ENCODE results near the gene MROH7.

MROH7 gene

GRCh38 chr1:54640863-54641836 lies at the start of gene MROH7:
Gene MROH7 (plus strand): TSS chr1:54641786. CDS start chr1:54652927, 11,141 bp downstream.
- no peak for DNase-seq (ENCODE audit: low spot score)

GRCh38 chr1:54593571-54594160 lies 47.9 kb upstream of the MROH7 start:
- DNase-seq (ENCODE audit: low spot score), result no peak

DNA sequence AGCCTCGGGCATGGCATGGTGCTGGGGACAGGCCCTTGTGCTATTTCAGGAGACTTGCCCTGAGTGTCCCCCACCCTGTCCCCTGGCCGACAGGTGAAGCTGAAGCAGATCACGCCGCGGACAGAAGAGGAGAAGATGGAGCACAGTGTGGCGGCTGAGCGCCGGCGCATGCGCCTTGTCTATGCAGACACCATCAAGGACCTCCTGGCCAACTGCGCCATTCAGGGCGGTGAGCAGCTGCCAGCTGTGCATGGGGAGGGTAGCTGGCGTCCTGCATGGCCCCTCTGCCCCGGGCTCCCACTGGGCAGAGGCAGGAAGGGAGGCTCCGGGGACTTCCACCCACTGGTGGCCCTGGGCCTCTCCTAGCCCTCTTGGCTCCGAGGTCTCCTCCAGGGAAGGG lies 47.1 kb upstream of the MROH7 start:
- no peak for DNase-seq (ENCODE audit: low spot score)

GRCh38 chr1:54595956-54596498 lies 45.6 kb upstream of the MROH7 start:
- no peak for DNase-seq (ENCODE audit: low spot score)

GRCh38 chr1:54596756-54597155 lies 44.8 kb upstream of the MROH7 start:
- DNase-seq (ENCODE audit: low spot score), result no peak

DNA sequence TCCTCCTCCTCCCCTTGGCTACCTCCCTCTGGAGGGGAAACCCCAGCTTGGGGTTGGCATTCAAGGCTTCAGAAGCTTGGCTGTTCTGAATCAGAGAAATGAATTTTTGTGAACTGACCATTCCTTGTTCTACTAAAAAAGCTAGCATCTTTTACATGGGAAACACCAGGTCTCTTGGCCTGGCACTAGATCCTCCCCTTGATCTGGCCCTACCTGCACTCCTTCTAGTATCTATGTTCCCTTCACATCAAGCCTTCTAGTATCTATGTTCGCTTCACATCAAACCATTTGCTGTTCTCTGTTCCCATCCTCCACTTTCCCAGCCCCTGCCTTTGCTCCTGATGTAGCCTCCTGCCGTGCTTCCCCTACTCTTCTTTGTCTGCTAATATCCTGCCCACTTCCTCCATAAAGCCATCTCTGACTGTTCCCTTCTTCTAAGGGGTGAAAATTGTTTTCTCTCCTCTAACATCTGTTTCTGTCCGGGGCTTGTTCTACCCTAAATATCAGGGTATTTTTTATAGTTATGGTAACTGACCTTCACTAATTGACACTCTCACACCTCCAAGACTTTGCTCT lies 44.0 kb upstream of the MROH7 start:
- DNase-seq (ENCODE audit: low spot score), result no peak

DNA sequence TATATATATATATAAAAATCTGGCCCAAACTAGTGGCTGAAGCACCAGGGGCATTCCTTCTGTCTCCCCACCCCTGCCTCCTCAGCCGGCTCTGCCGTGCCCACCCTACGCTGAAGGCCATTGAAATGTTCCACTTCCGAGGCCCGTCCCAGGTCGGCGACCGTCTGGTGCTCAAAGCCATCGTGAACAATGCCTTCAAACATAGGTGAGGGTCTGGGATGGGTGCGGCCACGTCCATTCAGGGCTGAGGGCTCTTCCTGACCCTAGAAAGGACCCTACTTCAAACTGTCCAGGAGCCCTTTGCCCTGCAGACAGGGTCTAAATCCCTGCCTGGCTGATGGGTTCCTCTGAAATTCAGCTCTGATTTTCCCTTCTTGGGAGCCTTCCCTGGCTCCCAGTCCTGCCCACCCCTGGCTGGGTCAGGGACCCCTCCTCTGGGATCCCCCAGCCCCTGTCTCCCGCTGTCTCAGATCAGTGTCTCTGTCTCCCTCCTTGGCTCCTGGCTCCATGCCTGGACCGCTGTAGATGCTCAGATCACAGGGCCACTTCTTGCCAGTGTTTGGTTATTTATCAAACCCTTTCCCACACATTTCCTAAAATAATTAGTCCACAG lies 42.3 kb upstream of the MROH7 start:
- DNase-seq (ENCODE audit: low spot score), result no peak

GRCh38 chr1:54600947-54601721 lies 40.5 kb upstream of the MROH7 start:
- no peak for DNase-seq (ENCODE audit: low spot score)

DNA sequence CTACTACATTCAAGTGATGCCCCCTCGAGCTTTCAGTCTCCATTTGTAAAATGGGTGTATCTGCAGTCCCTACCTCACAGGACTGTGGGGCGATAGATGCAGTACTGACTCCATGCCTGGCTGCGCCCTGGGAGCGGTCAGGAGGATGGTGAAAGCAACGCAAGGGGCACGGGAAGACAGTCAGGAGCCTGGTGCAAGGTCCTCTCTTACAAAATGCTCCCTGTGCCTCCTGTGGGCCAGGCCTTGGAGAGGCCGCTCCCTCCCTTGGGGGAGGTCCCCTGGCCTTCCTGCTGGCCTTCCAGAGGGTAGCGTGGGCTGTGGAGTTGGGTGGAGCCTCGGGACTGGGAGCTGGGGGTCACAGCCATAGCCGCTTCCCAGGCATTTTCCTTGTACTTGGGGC lies 39.9 kb upstream of the MROH7 start:
- DNase-seq (ENCODE audit: low spot score), result no peak

DNA sequence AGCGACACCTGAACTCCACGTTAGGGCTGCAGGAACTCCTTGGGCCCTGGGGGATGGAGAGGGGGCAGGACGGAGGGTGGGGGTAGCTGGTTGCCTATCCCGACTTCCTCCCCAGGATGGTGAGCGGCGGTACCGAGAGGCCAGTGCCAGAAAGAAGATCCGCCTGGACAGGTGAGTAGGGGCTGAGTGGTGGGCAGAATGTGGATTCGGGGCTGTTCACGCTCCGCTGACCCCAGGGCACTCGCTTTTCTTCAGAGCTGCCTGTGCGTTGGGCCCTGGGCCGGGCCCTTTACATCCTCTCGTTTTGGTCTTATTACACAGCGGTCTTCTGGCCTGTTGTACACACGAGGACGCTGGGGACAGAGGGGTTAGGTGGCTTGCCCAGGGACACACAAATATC lies 39.0 kb upstream of the MROH7 start:
- no peak for DNase-seq (ENCODE audit: low spot score)

DNA sequence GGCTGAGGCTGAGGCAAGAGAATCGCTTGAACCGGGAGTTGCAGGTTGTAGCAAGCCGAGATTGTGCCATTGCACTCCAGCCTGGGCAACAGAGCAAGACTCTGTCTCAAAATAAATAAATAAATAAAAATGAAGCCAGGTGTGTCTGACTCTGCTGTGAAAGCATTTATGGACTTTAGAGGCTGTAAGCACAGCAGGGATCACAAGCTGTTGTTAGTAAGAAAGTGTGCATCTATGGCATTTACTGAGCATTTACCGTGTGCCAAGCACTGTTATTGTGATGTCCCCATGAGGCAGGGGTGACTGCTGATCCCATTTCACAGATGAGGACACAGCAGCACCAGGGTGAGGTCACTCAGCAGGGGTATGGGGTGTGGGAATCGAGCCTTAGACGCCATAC lies 38.3 kb upstream of the MROH7 start:
- DNase-seq (ENCODE audit: low spot score), result no peak

DNA sequence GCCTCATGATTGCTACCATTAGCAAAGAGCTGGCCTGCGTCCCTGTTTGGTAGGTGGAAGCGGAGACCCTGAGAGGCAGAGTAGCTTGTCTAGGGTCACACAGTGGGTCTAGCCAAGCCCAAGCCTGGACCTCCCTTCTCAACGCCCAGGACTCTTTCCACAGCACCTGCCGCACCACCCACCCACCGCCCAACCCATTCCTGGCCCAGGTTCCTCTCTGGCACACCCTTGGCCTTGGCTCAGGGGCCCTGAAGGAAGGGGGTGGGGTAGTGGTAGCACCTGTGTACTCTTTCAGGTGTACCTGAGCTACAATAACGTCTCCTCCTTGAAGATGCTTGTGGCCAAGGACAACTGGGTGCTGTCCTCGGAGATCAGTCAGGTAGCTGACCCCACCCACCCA lies 37.5 kb upstream of the MROH7 start:
- DNase-seq (ENCODE audit: low spot score), result no peak

DNA sequence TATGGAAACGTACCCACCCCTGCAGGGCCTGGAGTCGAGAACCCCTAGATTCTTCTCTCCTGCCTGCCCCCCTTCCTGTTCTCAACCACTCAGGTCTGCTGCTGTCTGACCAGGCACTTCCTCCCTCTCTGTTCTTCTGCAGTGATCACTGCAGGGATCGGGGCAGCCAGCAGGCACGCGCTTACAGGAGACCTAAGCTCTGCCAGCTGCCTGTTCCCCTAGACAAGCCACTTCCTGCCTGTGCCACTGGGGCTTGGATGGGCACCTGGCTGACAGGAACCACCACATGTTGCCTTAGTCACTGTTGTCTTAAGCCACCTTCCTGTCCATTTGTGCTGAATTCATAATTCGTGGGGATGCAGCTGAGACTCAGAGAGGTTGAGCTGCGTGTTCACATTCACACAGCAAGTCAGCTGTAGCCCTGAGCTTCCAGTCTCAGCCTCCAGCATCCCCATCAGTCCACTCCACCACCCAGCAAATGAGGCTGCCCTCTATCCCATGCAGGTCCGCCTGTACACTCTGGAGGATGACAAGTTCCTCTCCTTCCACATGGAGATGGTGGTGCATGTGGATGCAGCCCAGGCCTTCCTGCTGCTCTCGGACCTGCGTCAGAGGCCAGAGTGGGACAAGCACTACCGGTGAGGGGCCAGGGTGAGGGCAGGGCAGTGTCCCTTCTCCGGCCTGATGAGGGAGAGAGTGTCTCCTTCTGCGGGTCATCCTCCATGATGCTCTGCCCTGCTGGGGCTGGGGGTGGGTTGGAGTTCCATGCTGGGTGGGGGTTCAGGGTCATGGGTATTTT lies 36.8 kb upstream of the MROH7 start:
- DNase-seq (ENCODE audit: low spot score), result no peak

DNA sequence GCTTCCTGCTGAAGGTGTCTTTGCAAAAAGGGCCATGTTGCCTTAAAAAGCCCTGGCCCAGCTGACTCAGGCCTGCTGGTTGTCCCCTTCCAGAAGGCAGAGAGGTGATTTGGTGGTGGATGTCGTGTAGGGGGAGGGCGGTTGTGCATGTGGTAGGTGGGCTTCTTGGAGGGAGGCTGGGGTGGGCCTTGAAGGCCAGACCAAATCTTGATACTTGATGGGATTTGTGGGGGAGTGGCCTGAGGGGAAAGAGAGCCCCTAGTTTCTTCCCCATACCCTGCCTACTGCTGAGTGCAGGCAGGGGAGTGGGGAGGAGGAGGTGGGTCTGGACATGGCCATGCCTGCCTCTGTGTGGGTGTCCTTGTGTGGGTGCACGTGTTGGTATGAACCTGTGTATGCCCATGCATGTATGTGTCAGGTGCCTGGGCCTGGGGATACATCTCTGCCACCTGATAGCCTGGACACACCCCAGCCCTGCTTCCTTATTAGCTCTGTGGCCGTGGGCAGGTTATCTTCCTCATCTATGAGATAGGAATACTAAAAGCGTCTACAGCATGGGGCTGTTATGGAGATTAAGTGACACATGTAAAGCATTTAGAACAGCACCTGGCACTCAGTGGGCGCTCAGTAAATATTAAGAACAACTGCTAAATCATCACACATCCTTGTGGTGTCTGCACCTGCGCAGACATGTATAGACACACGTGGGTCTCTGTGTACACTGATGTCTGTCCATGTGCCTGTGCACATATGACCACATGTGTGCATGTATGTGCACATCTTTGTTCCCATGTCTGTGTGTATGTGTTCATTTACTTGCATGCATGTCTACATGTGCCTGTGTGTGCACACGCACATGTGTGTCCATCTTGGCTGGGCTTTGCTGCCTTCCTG lies 35.2 kb upstream of the MROH7 start:
- DNase-seq (ENCODE audit: low spot score), result no peak

DNA sequence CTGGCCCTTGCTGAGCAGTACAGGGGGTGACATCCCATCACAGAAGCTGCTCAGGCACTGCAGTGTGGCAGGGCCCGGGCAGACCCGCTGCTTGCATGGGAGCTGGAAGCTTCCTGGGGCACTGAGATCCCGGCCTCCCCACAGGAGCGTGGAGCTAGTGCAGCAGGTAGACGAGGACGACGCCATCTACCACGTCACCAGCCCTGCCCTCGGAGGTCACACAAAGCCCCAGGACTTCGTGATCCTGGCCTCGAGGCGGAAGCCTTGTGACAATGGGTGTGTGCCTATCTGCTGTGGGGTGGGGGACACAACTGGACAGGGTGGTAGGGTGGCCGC lies 34.6 kb upstream of the MROH7 start:
- no peak for DNase-seq (ENCODE audit: low spot score)

GRCh38 chr1:54607821-54608565 lies 33.6 kb upstream of the MROH7 start:
- no peak for DNase-seq (ENCODE audit: low spot score)

DNA sequence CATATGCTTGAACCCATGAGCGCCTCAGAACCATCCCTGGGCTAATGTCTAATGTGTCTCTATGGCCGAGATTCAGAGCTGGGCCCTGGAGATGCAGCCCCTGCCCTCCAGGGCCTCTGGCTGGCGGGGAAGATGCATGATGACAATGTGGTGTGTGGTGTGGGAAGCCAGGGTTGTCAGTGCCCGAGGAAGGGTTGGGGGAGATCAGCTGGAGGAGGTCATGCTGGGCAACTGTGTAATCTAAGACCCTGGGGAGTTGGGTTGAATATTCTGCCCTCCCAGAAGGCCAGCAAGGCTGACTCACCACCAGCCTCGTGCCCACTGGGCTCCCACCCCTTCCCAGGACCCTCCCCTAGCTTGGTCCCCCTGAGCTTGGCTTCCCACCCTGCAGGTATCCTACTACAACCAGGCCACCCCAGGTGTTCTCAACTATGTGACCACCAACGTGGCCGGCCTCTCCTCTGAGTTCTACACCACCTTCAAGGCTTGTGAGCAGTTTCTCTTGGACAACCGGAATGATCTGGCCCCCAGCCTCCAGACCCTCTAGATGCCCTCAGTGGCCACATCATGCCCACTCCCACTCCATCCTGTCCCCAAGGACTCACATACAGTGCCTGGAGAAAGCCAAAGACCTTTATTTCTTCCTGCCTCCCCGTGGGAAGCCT lies 32.9 kb upstream of the MROH7 start:
- DNase-seq (ENCODE audit: low spot score), result peak; percentile 3

DNA sequence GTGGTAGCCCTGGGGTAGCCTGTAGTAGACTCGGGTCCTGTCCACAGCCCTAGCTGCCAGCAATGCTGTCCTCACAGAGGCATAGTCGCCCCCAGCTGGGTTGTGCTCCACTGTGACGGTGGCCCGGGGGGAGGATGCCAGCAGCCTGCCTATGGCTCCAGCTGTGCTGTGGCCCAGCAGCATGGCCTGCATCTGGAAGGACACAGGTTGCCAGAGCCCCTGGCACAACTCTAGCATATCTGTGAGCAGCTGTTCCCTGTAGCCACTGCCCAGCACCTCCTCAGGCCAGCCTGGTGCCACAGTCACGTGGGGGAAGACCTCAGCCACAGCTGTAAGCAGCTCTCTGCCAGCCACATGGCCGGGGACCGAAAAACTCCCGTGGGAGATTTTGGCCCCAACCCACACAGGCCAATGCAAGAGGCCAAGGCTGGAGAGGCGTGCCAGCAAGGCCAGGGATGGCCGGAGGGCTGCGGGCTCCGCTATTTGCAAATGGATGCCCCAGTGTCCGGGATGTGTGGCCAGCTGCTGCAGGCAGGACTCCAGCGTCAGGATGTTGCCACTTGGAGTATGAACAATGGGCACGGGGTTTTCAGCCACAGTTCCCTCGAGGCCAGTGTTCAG lies 32.2 kb upstream of the MROH7 start:
- DNase-seq (ENCODE audit: low spot score), result peak; percentile 28

Measured in D341Med (cell line).